MM.1S (cell line): ENCODE measurements around the gene ALPG.
"Not testable (repeated sequence)": the region's sequence is repeated elsewhere in the genome, so short reads cannot be mapped to it uniquely, and the experiment has no call there.

Source experiments
- DNase-seq: peaks from one replicate; pipeline ENCODE4 v3.0.0-alpha.2; 2015
- H2AFZ ChIP-seq: fragments of 300-600 bp; sonication (generic); 2 replicates; pipeline ENCODE4 v1.6.0; 2016; ENCODE audit warnings: antibody characterized with exemption, low read length
- H3F3A ChIP-seq: fragments of 300-600 bp; sonication (generic); 2 replicates; pipeline ENCODE4 v1.6.1; 2016; ENCODE audit warnings: mild to moderate bottlenecking, antibody characterized with exemption, low read length, moderate library complexity, mixed read lengths; ENCODE audit not compliant: insufficient read depth
- H3K27ac ChIP-seq: fragments of 300-600 bp; sonication (generic); 2 replicates; pipeline ENCODE4 v1.5.1; 2016; ENCODE audit warnings: mild to moderate bottlenecking, low read length
- H3K27me3 ChIP-seq: fragments of 300-600 bp; sonication (generic); replicated peaks from 2 replicates; pipeline ENCODE4 v1.6.0; 2016; ENCODE audit warnings: low read length; ENCODE audit not compliant: insufficient read depth
- H3K36me3 ChIP-seq: fragments of 300-600 bp; sonication (generic); replicated peaks from 2 replicates; pipeline ENCODE4 v1.6.1; 2016; ENCODE audit warnings: mild to moderate bottlenecking, low read length, mixed read lengths; ENCODE audit not compliant: insufficient read depth
- H3K4me1 ChIP-seq: fragments of 300-600 bp; sonication (generic); 2 replicates; pipeline ENCODE4 v1.6.1; 2016; ENCODE audit warnings: low read length, mixed read lengths
- H3K4me2 ChIP-seq: fragments of 300-600 bp; sonication (generic); 2 replicates; pipeline ENCODE4 v1.6.0; 2016; ENCODE audit warnings: low read depth, low read length
- H3K4me3 ChIP-seq: fragments of 300-600 bp; sonication (generic); 2 replicates; pipeline ENCODE4 v1.5.1; 2016; ENCODE audit warnings: low read length, mixed read lengths
- H3K79me2 ChIP-seq: fragments of 300-600 bp; sonication (generic); 2 replicates; pipeline ENCODE4 v1.6.1; 2016; ENCODE audit warnings: mixed run types, low read length, mixed read lengths
- H3K9ac ChIP-seq: fragments of 300-600 bp; sonication (generic); 2 replicates; pipeline ENCODE4 v1.6.1; 2016; ENCODE audit warnings: low read length, mixed read lengths
- H3K9me2 ChIP-seq: fragments of 300-600 bp; sonication (generic); replicated peaks from 2 replicates; pipeline ENCODE4 v1.6.1; 2016; ENCODE audit warnings: mild to moderate bottlenecking, low read length, mixed read lengths; ENCODE audit not compliant: insufficient read depth
- H3K9me3 ChIP-seq: fragments of 300-600 bp; sonication (generic); replicated peaks from 2 replicates; pipeline ENCODE4 v1.6.1; 2016; ENCODE audit warnings: mild to moderate bottlenecking, low read length, mixed read lengths; ENCODE audit not compliant: insufficient read depth
- H4K20me1 ChIP-seq: fragments of 300-600 bp; sonication (generic); 2 replicates; pipeline ENCODE4 v1.6.1; 2016; ENCODE audit warnings: mild to moderate bottlenecking, low read length, moderate library complexity, mixed read lengths; ENCODE audit not compliant: insufficient read depth
- EZH2 ChIP-seq: fragments of 300-600 bp; sonication (generic); optimal IDR thresholded peaks from 2 replicates; pipeline ENCODE3; 2017; ENCODE audit warnings: low read depth, mild to moderate bottlenecking, antibody characterized with exemption, low read length, mixed read lengths
- EZH2phosphoT487 ChIP-seq: fragments of 300-600 bp; sonication (generic); IDR thresholded peaks from 2 replicates; pipeline ENCODE4 v1.6.1; 2018; ENCODE audit warnings: antibody characterized with exemption, low read length
- TF ChIP-seq, protein P1 (sequence below): fragments of 300-600 bp; sonication (generic); IDR thresholded peaks from 2 replicates; pipeline ENCODE4 v1.5.1; 2016; ENCODE audit warnings: antibody characterized with exemption, low read length, mixed read lengths

The ALPG gene

DNA sequence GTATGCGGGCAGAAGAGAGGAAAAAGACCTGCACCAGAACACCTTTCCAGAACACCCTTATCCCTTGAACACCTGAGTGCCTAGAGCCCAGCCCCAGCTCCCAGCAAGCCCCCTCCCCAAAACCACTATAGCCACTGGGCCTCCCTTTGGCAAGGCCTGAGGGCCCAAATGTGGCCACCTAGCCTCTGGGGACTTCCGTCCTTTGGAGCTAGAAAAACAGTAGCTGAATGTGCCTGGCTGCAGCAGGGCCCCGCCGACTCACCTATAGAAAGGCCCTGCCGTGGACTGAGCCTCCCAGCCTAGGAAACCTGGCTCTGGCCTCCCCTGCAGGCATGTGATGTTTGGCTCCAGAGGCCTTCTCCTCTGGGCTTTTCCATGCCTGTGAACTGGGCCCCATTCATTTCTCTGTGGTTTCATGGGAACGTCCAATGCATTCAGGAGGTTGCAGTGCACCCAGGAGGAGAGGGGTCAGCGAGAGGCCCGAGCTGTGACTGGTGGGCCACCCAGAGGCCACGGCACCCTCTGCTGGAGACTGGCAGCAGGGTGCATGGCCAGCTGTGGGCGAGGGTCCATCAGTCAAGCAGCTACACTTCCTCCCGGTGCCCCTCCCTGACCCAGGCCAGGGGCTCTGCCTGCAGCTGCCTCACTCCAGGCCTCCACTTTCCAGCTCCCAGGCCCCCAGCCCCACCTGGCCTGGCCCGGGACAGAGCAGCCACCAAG lies 43.4 kb upstream of the ALPG start:
- peak; percentile 10 for DNase-seq
- Histone ChIP-seq H3K4me1 (peaks cover 30% of the 10 kb centered on the region), H2AFZ (peak overlapping the region; percentile 95), H3K27ac (peak overlapping the region; percentile 80), H3F3A (peaks cover 22% of the 10 kb centered on the region), H3K4me2 (peak overlapping the region; percentile 91), H3K4me3 (peak overlapping the region; percentile 34; the same call in 1 of the 2 replicates), H3K9ac (peak overlapping the region; percentile 53; the same call in 1 of the 2 replicates)
- not testable (repeated sequence) for H3K9me3 ChIP-seq, H3K27me3 ChIP-seq, H3K9me2 ChIP-seq, H3K79me2 ChIP-seq, H3K36me3 ChIP-seq, H4K20me1 ChIP-seq
- TF ChIP-seq, protein P1, sequence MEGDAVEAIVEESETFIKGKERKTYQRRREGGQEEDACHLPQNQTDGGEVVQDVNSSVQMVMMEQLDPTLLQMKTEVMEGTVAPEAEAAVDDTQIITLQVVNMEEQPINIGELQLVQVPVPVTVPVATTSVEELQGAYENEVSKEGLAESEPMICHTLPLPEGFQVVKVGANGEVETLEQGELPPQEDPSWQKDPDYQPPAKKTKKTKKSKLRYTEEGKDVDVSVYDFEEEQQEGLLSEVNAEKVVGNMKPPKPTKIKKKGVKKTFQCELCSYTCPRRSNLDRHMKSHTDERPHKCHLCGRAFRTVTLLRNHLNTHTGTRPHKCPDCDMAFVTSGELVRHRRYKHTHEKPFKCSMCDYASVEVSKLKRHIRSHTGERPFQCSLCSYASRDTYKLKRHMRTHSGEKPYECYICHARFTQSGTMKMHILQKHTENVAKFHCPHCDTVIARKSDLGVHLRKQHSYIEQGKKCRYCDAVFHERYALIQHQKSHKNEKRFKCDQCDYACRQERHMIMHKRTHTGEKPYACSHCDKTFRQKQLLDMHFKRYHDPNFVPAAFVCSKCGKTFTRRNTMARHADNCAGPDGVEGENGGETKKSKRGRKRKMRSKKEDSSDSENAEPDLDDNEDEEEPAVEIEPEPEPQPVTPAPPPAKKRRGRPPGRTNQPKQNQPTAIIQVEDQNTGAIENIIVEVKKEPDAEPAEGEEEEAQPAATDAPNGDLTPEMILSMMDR, result peak; percentile 13

GRCh38 chr2:232363784-232364615 lies 42.6 kb upstream of the ALPG start:
- TF ChIP-seq EZH2phosphoT487 (no peak), EZH2 (no peak)
- TF ChIP-seq, protein P1, result no peak
- H3K4me3 ChIP-seq, result peak overlapping the region; percentile 34; the same call in 1 of the 2 replicates
- H3K9me2 ChIP-seq, result no peaks in the 10 kb centered on the region
- H3K27ac ChIP-seq, result peak overlapping the region; percentile 80; the same call in 1 of the 2 replicates
- peaks cover 22% of the 10 kb centered on the region for H3F3A ChIP-seq
- H3K9me3 ChIP-seq, result no peaks in the 10 kb centered on the region
- H3K27me3 ChIP-seq, result no peaks in the 10 kb centered on the region
- H3K4me2 ChIP-seq, result peak overlapping the region; percentile 91
- no peaks in the 10 kb centered on the region for H4K20me1 ChIP-seq
- peak overlapping the region; percentile 53; the same call in 1 of the 2 replicates for H3K9ac ChIP-seq
- DNase-seq, result peak; percentile 78
- peaks cover 30% of the 10 kb centered on the region for H3K4me1 ChIP-seq
- H2AFZ ChIP-seq, result peak overlapping the region; percentile 95
- no peaks in the 10 kb centered on the region for H3K36me3 ChIP-seq
- H3K79me2 ChIP-seq, result no peaks in the 10 kb centered on the region

- DNase-seq, H3K27ac ChIP-seq: not testable (repeated sequence)
Measured at GRCh38 chr2:232364806-232365594, 41.6 kb upstream of the ALPG start.

More at GRCh38 chr2:232364806-232365594, 41.6 kb upstream of the ALPG start:
- not testable (repeated sequence) for H3K36me3 ChIP-seq, H3K9me2 ChIP-seq, H2AFZ ChIP-seq, H3K27me3 ChIP-seq, H4K20me1 ChIP-seq, H3K79me2 ChIP-seq, H3K9me3 ChIP-seq, H3K4me2 ChIP-seq, H3K4me3 ChIP-seq, H3K9ac ChIP-seq
- Histone ChIP-seq H3F3A (peaks cover 22% of the 10 kb centered on the region), H3K4me1 (peaks cover 30% of the 10 kb centered on the region)
